K562 (cell line): ENCODE results near the gene KRT28. TPM values are rescaled to one million over a fixed set of nuclear protein-coding genes. Genes with fewer than 3 reads are reported as not detected.
A peak's percentile ranks its signal among the peaks of the same experiment; 100 is the strongest.

Experiments used
- BCOR ChIP-seq: fragments of 450-650 bp; IDR thresholded peaks from 2 replicates; pipeline ENCODE4 v1.6.1; 2016
- CHD7 ChIP-seq: fragments of 200-600 bp; sonication (generic); IDR thresholded peaks from one replicate; pipeline ENCODE4 v1.6.1; 2012; ENCODE audit warnings: mild to moderate bottlenecking, low read depth, low read length, inconsistent platforms
- CSDE1 ChIP-seq, 2 experiments: fragments of 450-650 bp; IDR thresholded peaks; 2 replicates each; pipeline ENCODE4 v1.6.1; 2016; ENCODE audit warnings: mild to moderate bottlenecking in 1 of 2
- ESRRA ChIP-seq: fragments of 450-650 bp; IDR thresholded peaks from 2 replicates; pipeline ENCODE4 v1.6.1; 2014; ENCODE audit warnings: low read depth, mild to moderate bottlenecking, moderate library complexity, borderline replicate concordance
- EWSR1 ChIP-seq: fragments of 450-650 bp; IDR thresholded peaks from 2 replicates; pipeline ENCODE4 v1.6.1; 2018; ENCODE audit warnings: borderline replicate concordance, mild to moderate bottlenecking, low read depth, moderate library complexity; ENCODE audit not compliant: partially characterized antibody
- HCFC1 ChIP-seq: IDR thresholded peaks from 2 replicates; pipeline ENCODE4 v1.6.1; 2012; ENCODE audit warnings: low read depth, low read length, improper control_type of control experiment
- HINFP ChIP-seq: fragments of 450-650 bp; conservative IDR thresholded peaks from 2 replicates; pipeline ENCODE4 v1.6.1; 2016; ENCODE audit warnings: missing genetic modification characterization, low read depth, mild to moderate bottlenecking, control low read depth, missing compliant biosample characterization
- MTA3 ChIP-seq: fragments of 450-650 bp; formaldehyde crosslinking; IDR thresholded peaks from 2 replicates; pipeline ENCODE4 v1.6.1; 2017; ENCODE audit warnings: mild to moderate bottlenecking, borderline replicate concordance
- NFATC3 ChIP-seq: fragments of 450-650 bp; IDR thresholded peaks from 2 replicates; pipeline ENCODE4 v1.6.1; 2017; ENCODE audit warnings: mild to moderate bottlenecking
- SIN3A ChIP-seq, 2 experiments: fragments of 150-350 bp in 1 of 2; IDR thresholded peaks; 2 replicates each; pipeline ENCODE4 v1.6.1; 2011 to 2016; ENCODE audit warnings: borderline replicate concordance in 2 of 2, low read depth in 2 of 2, low read length in 2 of 2, mild to moderate bottlenecking in 2 of 2, moderate library complexity in 2 of 2; ENCODE audit not compliant: control insufficient read depth in 1 of 2
- SIRT6 ChIP-seq: IDR thresholded peaks from one replicate; pipeline ENCODE4 v1.6.1; 2012; ENCODE audit warnings: low read depth, mild to moderate bottlenecking, control low read depth, inconsistent platforms, low read length, moderate library complexity
- SMC3 ChIP-seq: conservative IDR thresholded peaks from 2 replicates; pipeline ENCODE4 v1.6.1; 2011; ENCODE audit warnings: low read depth, low read length, improper control_type of control experiment; ENCODE audit not compliant: insufficient read depth
- STAG1 ChIP-seq: sonication (generic); formaldehyde crosslinking; IDR thresholded peaks from 2 replicates; pipeline ENCODE4 v1.5.0; 2020; ENCODE audit warnings: missing genetic modification reagents, borderline replicate concordance
- ZNF449 ChIP-seq: fragments of 250-450 bp; sonication (Bioruptor Pico); IDR thresholded peaks from 2 replicates; pipeline ENCODE4 v1.8.0; 2022; ENCODE audit warnings: moderate library complexity, mild to moderate bottlenecking, inconsistent platforms
- polyA plus RNA-seq, 8 experiments: library from polyadenylated mRNA; depleted of rRNA in 4 of 8; stranded (reverse) in 5 of 8; unstranded in 3 of 8; fragments of >200 nt; fragmentation: Nextera tagmentation in 2 of 8; fragmentation: Illumina TruSeq in 1 of 8; extraction: Ambion mirVana in 2 of 8; extraction: Trizol in 1 of 8; gene quantifications; 2 replicates each; pipeline versions ENCODE4 v1.2.1 to v1.2.3, GENCODE V29; 2011 to 2014; ENCODE audit warnings: inconsistent platforms in 1 of 8, missing spikeins in 1 of 8
- total RNA-seq, 7 experiments: library from RNA; depleted of rRNA in 6 of 7; stranded (reverse); fragments of >200 nt in 6 of 7; fragmentation: Illumina TruSeq in 2 of 7; extraction: Trizol in 2 of 7; gene quantifications; 2 replicates each; pipeline versions ENCODE4 v1.2.1 to v1.2.3, GENCODE V29; 2011 to 2021; ENCODE audit warnings: low replicate concordance in 1 of 7

Gene KRT28
- total and polyA plus RNA-seq, 9 of the 15 experiments (the other 6 are each of a cell fraction or from before 2014, with no cell fraction given), result not detected

GRCh38 chr17:40819528-40820125 lies 19.9 kb upstream of the KRT28 start (continued):
- TF ChIP-seq SMC3 (no peak), SIRT6 (no peak), CHD7 (no peak), STAG1 (CRISPR knock-in tag) (no peak), NFATC3 (no peak), MTA3 (no peak), SIN3A (IDR thresholded peaks at IDR 0.05; ENCODE audit: borderline replicate concordance in 2 of 2, control insufficient read depth in 1 of 2, low read depth in 2 of 2, low read length in 2 of 2) (peak in 1 of 2 experiments; percentile 38; a peak in 1 of 4 replicates), ESRRA (no peak), ZNF449 (no peak), HINFP (no peak), CSDE1 (IDR thresholded peaks at IDR 0.05) (0 out of 4 replicates have a peak, but pooled peaks of 1 of the 2 experiments have one; percentile 20), BCOR (no peak), HCFC1 (no peak), EWSR1 (no peak)
